Liver (tissue), 9 donors: ENCODE measurements around the gene KANK4. TPM values are rescaled to one million over a fixed set of nuclear protein-coding genes. Genes with fewer than 3 reads are reported as not detected.

ENCODE experiments used
- DNase-seq: peaks from one replicate; pipeline ENCODE4 v3.0.0-alpha.2; 2017; ENCODE audit warnings: low spot score
- H3K27ac ChIP-seq, 2 donors: one replicate each; pipeline ENCODE4 v1.7.0; 2013; ENCODE audit warnings: inconsistent platforms in 2 of 2, low read length in 2 of 2, control low read depth in 1 of 2, low read depth in 1 of 2, mild to moderate bottlenecking in 1 of 2
- H3K27me3 ChIP-seq, 4 donors: one replicate each; pipeline versions ENCODE4 v1.6.1 to v1.7.0; 2013; ENCODE audit warnings: low read length in 3 of 4, inconsistent platforms in 1 of 4, mild to moderate bottlenecking in 1 of 4, moderate library complexity in 1 of 4; ENCODE audit not compliant: control insufficient read depth in 4 of 4, insufficient read depth in 4 of 4
- H3K36me3 ChIP-seq, 4 donors: one replicate each; pipeline versions ENCODE4 v1.6.1 to v1.7.0; 2013; ENCODE audit warnings: low read length in 3 of 4, mild to moderate bottlenecking in 3 of 4, low read depth in 1 of 4, moderate library complexity in 1 of 4; ENCODE audit not compliant: control insufficient read depth in 4 of 4, insufficient read depth in 3 of 4
- H3K4me1 ChIP-seq, 4 donors: one replicate each; pipeline versions ENCODE4 v1.6.1 to v1.7.0; 2013; ENCODE audit warnings: low read length in 3 of 4, mild to moderate bottlenecking in 3 of 4, moderate library complexity in 1 of 4; ENCODE audit not compliant: control insufficient read depth in 4 of 4, insufficient read depth in 4 of 4
- H3K4me3 ChIP-seq, 3 donors: one replicate each; pipeline versions ENCODE4 v1.6.1 to v1.7.0; 2013; ENCODE audit warnings: low read length in 3 of 3, control low read depth in 1 of 3, low read depth in 1 of 3, mild to moderate bottlenecking in 1 of 3
- H3K9ac ChIP-seq, 2 donors: one replicate each; pipeline ENCODE4 v1.7.0; 2013; ENCODE audit warnings: low read length in 2 of 2, mild to moderate bottlenecking in 2 of 2, moderate library complexity in 2 of 2, control low read depth in 1 of 2, low read depth in 1 of 2
- H3K9me3 ChIP-seq, 4 donors: one replicate each; pipeline versions ENCODE4 v1.6.1 to v1.7.0; 2013; ENCODE audit warnings: low read length in 3 of 4; ENCODE audit not compliant: control insufficient read depth in 4 of 4
- ATF3 ChIP-seq: IDR thresholded peaks from 2 replicates; pipeline ENCODE4 v1.6.1; 2016; ENCODE audit warnings: antibody characterized with exemption
- EGR1 ChIP-seq, 2 donors: IDR thresholded peaks; 2 replicates each; pipeline ENCODE4 v1.6.1; 2016 to 2018; ENCODE audit warnings: antibody characterized with exemption in 2 of 2, low read depth in 2 of 2
- FOXA1 ChIP-seq: IDR thresholded peaks from 2 replicates; pipeline ENCODE4 v1.6.1; 2016; ENCODE audit warnings: antibody characterized with exemption
- FOXA2 ChIP-seq: IDR thresholded peaks from 2 replicates; pipeline ENCODE4 v1.6.1; 2016; ENCODE audit warnings: antibody characterized with exemption
- GABPA ChIP-seq, 2 donors: IDR thresholded peaks in 1 of 2; conservative IDR thresholded peaks in 1 of 2; 2 replicates each; pipeline ENCODE4 v1.6.1; 2016; ENCODE audit warnings: antibody characterized with exemption in 2 of 2, mild to moderate bottlenecking in 1 of 2, moderate library complexity in 1 of 2
- HNF4A ChIP-seq, 2 donors: conservative IDR thresholded peaks; 2 replicates each; pipeline ENCODE4 v1.6.1; 2016; ENCODE audit warnings: antibody characterized with exemption in 2 of 2, mild to moderate bottlenecking in 2 of 2
- HNF4G ChIP-seq: IDR thresholded peaks from 2 replicates; pipeline ENCODE4 v1.6.1; 2016; ENCODE audit warnings: antibody characterized with exemption
- JUND ChIP-seq, 2 donors: IDR thresholded peaks; 2 replicates each; pipeline ENCODE4 v1.6.1; 2016; ENCODE audit warnings: antibody characterized with exemption in 2 of 2
- MAX ChIP-seq: IDR thresholded peaks from 2 replicates; pipeline ENCODE4 v1.6.1; 2016; ENCODE audit warnings: antibody characterized with exemption
- NR2F2 ChIP-seq: IDR thresholded peaks from 2 replicates; pipeline ENCODE4 v1.6.1; 2016; ENCODE audit warnings: antibody characterized with exemption
- RAD21 ChIP-seq, 2 donors: IDR thresholded peaks; 2 replicates each; pipeline ENCODE4 v1.6.1; 2016; ENCODE audit warnings: antibody characterized with exemption in 2 of 2, mild to moderate bottlenecking in 2 of 2
- REST ChIP-seq: IDR thresholded peaks from 2 replicates; pipeline ENCODE4 v1.6.1; 2016; ENCODE audit warnings: antibody characterized with exemption, mild to moderate bottlenecking
- RXRA ChIP-seq, 2 donors: IDR thresholded peaks; 2 replicates each; pipeline ENCODE4 v1.6.1; 2017 to 2018; ENCODE audit warnings: antibody characterized with exemption in 2 of 2, mild to moderate bottlenecking in 1 of 2
- SP1 ChIP-seq: IDR thresholded peaks from 2 replicates; pipeline ENCODE4 v1.6.1; 2018; ENCODE audit warnings: antibody characterized with exemption, mild to moderate bottlenecking
- TAF1 ChIP-seq: conservative IDR thresholded peaks from 2 replicates; pipeline ENCODE4 v1.6.1; 2016; ENCODE audit warnings: antibody characterized with exemption, mild to moderate bottlenecking
- YY1 ChIP-seq: IDR thresholded peaks from 2 replicates; pipeline ENCODE4 v1.6.1; 2016; ENCODE audit warnings: antibody characterized with exemption, mild to moderate bottlenecking
- WGBS: extraction: QIAGEN DNeasy Blood & Tissue Kit; methylation state at CpG from one replicate; pipeline ENCODE4 v1.1.7; 2013; 5-methylcytosine and 5-hydroxymethylcytosine counted together
- polyA plus RNA-seq, 2 donors: library from polyadenylated mRNA; stranded (reverse) in 1 of 2; unstranded in 1 of 2; fragments of 200-250 nt in 1 of 2; fragments of >200 nt in 1 of 2; fragmentation: Nextera tagmentation in 1 of 2; extraction: Ambion mirVana in 1 of 2; gene quantifications; one replicate each; pipeline versions ENCODE4 v1.2.1 to v1.2.3, GENCODE V29; 2013 to 2015
- total RNA-seq, 2 donors: library from RNA; depleted of rRNA; stranded (reverse); fragments of >200 nt; gene quantifications; one replicate each; pipeline ENCODE4 v1.2.3, GENCODE V29; 2014
- TF ChIP-seq, protein P1 (sequence below): fragments of 150-350 bp; IDR thresholded peaks from 2 replicates; pipeline ENCODE4 v1.5.1; 2017; ENCODE audit warnings: improper control_type of control experiment, low read depth, low read length; ENCODE audit not compliant: missing input control
- TF ChIP-seq, protein P2 (sequence below): IDR thresholded peaks from 2 replicates; pipeline ENCODE4 v1.6.1; 2016; ENCODE audit warnings: antibody characterized with exemption
- donor health status: healthy.
- donor health status: healthy.
- donor health status: healthy.
- donor health status: healthy.
- donor health status: healthy.

KANK4 gene
- total and polyA plus RNA-seq, 4 donors = 0.58 to 4.6 (median 1.1) TPM

DNA sequence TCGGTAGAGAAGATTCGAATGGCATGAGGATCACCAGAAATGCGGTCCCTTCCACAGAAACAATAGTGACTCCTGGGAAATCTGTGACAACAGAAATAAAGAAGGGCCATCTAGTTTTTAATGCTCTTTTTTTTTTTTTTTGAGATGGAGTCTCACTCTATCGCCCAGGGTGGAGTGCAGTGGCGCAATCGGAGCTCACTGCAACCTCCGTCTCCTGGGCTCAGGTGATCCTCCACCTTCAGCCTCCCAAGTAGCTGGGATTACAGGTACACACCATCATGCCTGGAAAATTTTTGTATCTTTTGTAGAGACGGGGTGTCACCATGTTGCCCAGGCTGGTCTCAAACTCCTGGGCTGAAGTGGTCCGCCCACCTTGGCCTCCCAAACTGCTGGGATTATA is 80.7 kb downstream of the KANK4 start:
- TF ChIP-seq EGR1 (IDR thresholded peaks at IDR 0.05; ENCODE audit: low read depth in 2 of 2) (no peak), FOXA2 (no peak), NR2F2 (no peak), SP1 (no peak), RAD21 (IDR thresholded peaks at IDR 0.05) (no peak), TAF1 (no peak), HNF4G (no peak), ATF3 (no peak), REST (no peak), MAX (no peak), HNF4A (conservative IDR thresholded peaks at IDR 0.05) (no peak), FOXA1 (no peak), YY1 (no peak), RXRA (IDR thresholded peaks at IDR 0.05) (no peak), GABPA (IDR thresholded peaks at IDR 0.05 in 1 of 2, conservative IDR thresholded peaks at IDR 0.05 in 1 of 2) (no peak), JUND (IDR thresholded peaks at IDR 0.05) (no peak)
- TF ChIP-seq, protein P1, sequence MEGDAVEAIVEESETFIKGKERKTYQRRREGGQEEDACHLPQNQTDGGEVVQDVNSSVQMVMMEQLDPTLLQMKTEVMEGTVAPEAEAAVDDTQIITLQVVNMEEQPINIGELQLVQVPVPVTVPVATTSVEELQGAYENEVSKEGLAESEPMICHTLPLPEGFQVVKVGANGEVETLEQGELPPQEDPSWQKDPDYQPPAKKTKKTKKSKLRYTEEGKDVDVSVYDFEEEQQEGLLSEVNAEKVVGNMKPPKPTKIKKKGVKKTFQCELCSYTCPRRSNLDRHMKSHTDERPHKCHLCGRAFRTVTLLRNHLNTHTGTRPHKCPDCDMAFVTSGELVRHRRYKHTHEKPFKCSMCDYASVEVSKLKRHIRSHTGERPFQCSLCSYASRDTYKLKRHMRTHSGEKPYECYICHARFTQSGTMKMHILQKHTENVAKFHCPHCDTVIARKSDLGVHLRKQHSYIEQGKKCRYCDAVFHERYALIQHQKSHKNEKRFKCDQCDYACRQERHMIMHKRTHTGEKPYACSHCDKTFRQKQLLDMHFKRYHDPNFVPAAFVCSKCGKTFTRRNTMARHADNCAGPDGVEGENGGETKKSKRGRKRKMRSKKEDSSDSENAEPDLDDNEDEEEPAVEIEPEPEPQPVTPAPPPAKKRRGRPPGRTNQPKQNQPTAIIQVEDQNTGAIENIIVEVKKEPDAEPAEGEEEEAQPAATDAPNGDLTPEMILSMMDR = no peak
- TF ChIP-seq, protein P2, sequence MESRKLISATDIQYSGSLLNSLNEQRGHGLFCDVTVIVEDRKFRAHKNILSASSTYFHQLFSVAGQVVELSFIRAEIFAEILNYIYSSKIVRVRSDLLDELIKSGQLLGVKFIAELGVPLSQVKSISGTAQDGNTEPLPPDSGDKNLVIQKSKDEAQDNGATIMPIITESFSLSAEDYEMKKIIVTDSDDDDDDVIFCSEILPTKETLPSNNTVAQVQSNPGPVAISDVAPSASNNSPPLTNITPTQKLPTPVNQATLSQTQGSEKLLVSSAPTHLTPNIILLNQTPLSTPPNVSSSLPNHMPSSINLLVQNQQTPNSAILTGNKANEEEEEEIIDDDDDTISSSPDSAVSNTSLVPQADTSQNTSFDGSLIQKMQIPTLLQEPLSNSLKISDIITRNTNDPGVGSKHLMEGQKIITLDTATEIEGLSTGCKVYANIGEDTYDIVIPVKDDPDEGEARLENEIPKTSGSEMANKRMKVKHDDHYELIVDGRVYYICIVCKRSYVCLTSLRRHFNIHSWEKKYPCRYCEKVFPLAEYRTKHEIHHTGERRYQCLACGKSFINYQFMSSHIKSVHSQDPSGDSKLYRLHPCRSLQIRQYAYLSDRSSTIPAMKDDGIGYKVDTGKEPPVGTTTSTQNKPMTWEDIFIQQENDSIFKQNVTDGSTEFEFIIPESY = no peak
- H3K27me3 ChIP-seq = no peaks in the 10 kb centered on the region
- H3K4me1 ChIP-seq = peaks cover 5 to 10% (median 8%) of the 10 kb centered on the region in 4 donors
- 95% methylated on average over 9 of the region's 9 CpGs for WGBS
- no peak overlapping the region for H3K9ac ChIP-seq
- H3K9me3 ChIP-seq = no peaks in the 10 kb centered on the region
- DNase-seq = no peak
- H3K27ac ChIP-seq = no peak overlapping the region
- H3K4me3 ChIP-seq = no peak overlapping the region
- H3K36me3 ChIP-seq = no peaks in the 10 kb centered on the region
